Measurements from ENCODE around the gene SDHA.
A peak's percentile ranks its signal among the peaks of the same experiment; 100 is the strongest.
"Not testable (repeated sequence)": the region's sequence is repeated elsewhere in the genome, so short reads cannot be mapped to it uniquely, and the experiment has no call there.

SDHA gene

DNA sequence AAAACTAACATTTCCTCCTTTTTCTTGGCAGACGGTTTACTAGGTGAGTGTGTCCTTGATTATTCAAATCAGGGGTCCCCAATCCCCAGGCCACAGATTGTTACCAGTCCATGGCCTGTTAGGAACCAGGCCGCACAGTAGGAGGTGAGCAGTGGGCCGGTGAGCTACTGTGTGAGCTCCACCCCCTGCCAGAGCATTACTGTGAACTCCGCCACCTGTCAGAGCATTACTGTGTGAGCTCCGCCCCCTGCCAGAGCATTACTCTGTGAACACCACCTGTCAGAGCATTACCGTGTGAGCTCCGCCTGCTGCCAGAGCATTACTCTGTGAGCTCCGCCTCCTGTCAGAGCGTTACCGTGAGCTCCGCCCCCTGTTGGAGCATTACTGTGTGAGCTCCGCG lies 39.0 kb downstream of the SDHA start:
- H3K9me3 Mint-ChIP-seq = peaks cover 15% of the 10 kb centered on the region
- peaks cover 76% of the 10 kb centered on the region for H3K36me3 Mint-ChIP-seq (ENCODE audit: low read depth)
- no peaks in the 10 kb centered on the region for H3K27me3 Mint-ChIP-seq
- no peak overlapping the region for H3K27ac Mint-ChIP-seq
- no peaks in the 10 kb centered on the region for H3K4me1 Mint-ChIP-seq (ENCODE audit: low read depth)
- intact Hi-C loops (cut with micrococcal nuclease) = no loop called here
- no peak overlapping the region for H3K4me3 Mint-ChIP-seq

DNA sequence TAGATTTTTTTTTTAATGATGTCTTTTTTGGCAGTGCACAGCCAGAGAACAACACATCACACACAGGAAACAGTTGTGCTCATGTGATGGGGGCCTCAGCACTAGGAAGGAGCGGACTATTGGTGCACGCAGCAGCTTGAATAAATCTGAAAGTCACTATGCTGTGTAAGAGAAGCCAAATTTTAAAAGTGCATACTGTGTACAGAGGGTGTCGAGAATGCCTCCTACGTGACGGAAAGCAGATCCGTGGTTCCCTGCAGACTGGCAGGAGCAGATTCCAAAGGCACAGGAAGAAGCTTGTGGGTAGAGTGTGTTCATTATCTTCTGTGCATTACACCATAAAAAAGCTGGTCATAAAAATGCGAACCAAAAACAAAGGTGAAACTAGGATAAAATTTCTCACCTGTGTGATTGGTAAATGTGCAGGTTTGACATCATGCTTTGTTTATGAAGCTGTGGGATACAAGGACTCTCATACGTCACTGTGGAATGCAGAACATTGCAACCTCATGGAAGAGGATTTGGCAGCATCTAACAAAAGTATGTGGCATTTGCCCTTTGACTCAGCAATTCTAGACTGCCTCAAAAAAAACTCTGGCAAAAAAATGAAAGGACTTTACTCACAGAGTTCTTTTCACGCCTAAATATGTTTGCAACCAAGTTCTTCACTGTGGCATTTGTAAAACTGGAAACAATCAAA lies 45.3 kb downstream of the SDHA start:
- H3K4me3 Mint-ChIP-seq; H3K9me3 Mint-ChIP-seq; intact Hi-C loops (cut with micrococcal nuclease); H3K4me1 Mint-ChIP-seq (ENCODE audit: low read depth); H3K27me3 Mint-ChIP-seq; H3K27ac Mint-ChIP-seq: not testable (repeated sequence)
- H3K36me3 Mint-ChIP-seq (ENCODE audit: low read depth) = peaks cover 69% of the 10 kb centered on the region

DNA sequence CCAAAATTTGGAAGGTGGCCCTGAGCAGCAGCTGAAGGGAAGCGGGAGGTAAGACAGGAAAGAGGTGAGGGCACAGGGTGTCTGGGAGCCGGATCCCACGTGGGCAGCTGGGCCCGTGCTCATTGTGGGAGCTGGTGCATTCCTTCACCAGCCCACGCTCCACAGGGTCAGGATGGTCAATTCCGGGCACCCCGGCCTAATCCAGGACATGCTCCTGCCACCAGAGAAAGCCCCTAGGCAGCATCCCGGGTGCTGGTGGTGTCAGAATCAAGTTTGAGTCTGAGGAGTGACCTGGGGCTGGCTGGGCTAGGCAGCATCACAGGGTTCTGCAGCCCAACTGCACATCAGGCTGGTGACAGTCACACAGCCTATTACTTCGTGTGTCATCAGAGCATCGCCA lies 46.2 kb downstream of the SDHA start:
- Mint-ChIP-seq H3K27me3 (no peaks in the 10 kb centered on the region), H3K4me3 (no peak overlapping the region), H3K9me3 (no peaks in the 10 kb centered on the region), H3K36me3 (ENCODE audit: low read depth) (peaks cover 64% of the 10 kb centered on the region), H3K4me1 (ENCODE audit: low read depth) (no peaks in the 10 kb centered on the region), H3K27ac (no peak overlapping the region)
- intact Hi-C loops (cut with micrococcal nuclease) = no loop called here

DNA sequence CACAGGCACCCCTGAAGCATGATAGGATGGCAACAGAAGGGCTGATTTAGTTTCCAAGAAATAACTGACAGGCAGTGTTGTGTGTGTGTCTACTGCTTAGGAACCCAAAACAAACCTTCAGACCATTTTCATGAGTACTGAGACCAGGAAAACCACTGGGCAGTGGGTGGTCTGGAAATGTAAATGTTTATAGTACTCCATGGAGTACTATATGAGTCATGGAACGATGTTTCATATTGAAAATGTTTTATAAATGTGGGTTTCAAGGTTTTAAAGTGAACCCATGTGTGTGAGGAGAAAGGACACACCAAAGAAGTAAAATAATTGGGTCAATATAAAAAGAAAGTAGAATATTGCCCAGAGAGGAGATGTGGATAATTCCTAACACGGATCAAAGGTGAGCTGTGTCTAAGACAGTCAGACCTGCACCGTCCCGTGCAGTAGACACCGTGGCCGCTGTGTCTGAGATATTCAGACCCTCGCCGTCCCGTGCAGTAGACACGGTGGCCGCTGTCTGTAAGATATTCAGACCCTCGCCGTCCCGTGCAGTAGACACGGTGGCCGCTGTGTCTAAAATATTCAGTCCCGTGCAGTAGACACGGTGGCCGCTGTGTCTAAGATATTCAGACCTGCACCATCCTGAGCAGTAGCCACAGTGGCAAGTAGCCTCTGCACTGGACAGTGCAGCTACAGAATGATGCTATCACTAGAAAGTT lies 48.3 kb downstream of the SDHA start:
- intact Hi-C loops (cut with micrococcal nuclease) = not testable (repeated sequence)

DNA sequence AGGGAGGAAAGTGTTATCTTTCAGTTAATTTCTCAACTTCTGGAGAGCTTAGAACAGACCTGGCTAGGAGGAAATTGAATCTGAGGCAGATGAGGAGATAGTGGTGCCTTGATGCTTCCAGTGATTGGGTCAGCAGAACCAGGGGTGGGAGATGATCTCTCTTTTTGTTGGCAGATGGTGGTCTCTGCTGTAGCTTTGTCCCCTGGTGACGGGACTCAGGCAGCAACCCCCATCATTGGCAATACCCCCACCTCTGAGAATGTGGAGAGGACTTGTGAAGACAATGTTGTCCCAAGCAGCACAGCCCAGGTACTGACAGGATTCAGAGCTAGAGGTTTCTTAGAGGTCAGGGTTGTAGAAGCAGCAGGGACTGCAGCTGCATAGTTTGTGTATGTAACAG lies 49.6 kb downstream of the SDHA start:
- H3K4me3 Mint-ChIP-seq = no peak overlapping the region
- no peak overlapping the region for H3K27ac Mint-ChIP-seq
- H3K27me3 Mint-ChIP-seq = no peaks in the 10 kb centered on the region
- H3K9me3 Mint-ChIP-seq = no peaks in the 10 kb centered on the region
- intact Hi-C loops (cut with micrococcal nuclease) = no loop called here
- peaks cover 7% of the 10 kb centered on the region for H3K4me1 Mint-ChIP-seq (ENCODE audit: low read depth)
- peaks cover 59% of the 10 kb centered on the region for H3K36me3 Mint-ChIP-seq (ENCODE audit: low read depth)

More for the DNA sequence above, 48.3 kb downstream of the SDHA start:
- H3K4me1 Mint-ChIP-seq (ENCODE audit: low read depth); H3K9me3 Mint-ChIP-seq; H3K4me3 Mint-ChIP-seq; H3K27ac Mint-ChIP-seq; H3K27me3 Mint-ChIP-seq: not testable (repeated sequence)
- H3K36me3 Mint-ChIP-seq (ENCODE audit: low read depth) = peaks cover 67% of the 10 kb centered on the region

DNA sequence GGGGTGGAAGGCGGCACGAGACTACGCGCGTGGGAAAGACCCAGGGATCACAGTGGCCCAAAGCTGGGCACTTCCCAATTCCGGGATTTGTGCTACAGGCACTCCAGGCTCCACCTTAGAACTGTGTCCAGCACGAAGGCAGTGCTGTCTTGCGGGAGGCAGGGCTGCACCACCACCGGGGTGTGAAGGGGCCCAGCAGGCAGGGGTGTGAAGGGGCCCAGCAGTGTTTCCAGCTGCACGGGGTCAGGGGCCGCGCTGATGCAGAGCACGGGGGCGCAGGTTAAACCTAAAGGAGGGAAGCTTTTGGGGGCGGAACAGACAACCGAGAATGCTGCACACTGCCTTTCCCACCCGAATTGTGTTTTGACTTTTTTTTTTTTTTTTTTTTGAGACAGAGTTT lies 52.2 kb downstream of the SDHA start:
- peaks cover 61% of the 10 kb centered on the region for H3K36me3 Mint-ChIP-seq (ENCODE audit: low read depth)

DNA sequence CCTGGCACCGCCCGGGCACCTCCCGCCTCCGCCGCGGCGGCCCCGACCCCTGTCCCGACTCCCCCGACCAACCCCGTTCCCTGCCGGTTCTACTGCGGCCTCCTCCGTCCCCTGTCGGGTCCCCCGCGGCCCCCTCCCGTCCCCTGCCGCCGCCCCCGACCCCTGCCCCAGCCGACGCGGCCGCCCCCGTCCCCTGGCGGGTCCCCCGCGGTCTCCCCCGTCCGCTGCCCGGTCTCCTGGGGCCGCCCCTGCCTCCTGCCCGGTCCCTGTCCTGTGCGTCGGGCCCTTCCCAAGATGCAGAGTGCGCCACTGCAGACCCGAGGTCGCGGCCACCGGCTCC lies 53.7 kb downstream of the SDHA start:
- H3K4me1 Mint-ChIP-seq (ENCODE audit: low read depth) = peaks cover 32% of the 10 kb centered on the region
- H3K4me3 Mint-ChIP-seq = peak overlapping the region; percentile 95
- intact Hi-C loops (cut with micrococcal nuclease) = loop anchor here (1.0 to 5.0 kb wide), 2 partner anchors 53 to 621 kb away; partner anchors contain the start of genes BRD9, CCDC127, SDHA and TRIP13

More for the DNA sequence above, 52.2 kb downstream of the SDHA start:
- peaks cover 32% of the 10 kb centered on the region for H3K4me1 Mint-ChIP-seq (ENCODE audit: low read depth)
- peak overlapping the region; percentile 96 for H3K27ac Mint-ChIP-seq
- H3K9me3 Mint-ChIP-seq = no peaks in the 10 kb centered on the region
- intact Hi-C loops (cut with micrococcal nuclease) = loop anchor here (5.0 kb wide), 1 partner anchor 622 kb away; the partner anchor contains the start of genes BRD9 and TRIP13
- peak overlapping the region; percentile 95 for H3K4me3 Mint-ChIP-seq
- no peaks in the 10 kb centered on the region for H3K27me3 Mint-ChIP-seq

DNA sequence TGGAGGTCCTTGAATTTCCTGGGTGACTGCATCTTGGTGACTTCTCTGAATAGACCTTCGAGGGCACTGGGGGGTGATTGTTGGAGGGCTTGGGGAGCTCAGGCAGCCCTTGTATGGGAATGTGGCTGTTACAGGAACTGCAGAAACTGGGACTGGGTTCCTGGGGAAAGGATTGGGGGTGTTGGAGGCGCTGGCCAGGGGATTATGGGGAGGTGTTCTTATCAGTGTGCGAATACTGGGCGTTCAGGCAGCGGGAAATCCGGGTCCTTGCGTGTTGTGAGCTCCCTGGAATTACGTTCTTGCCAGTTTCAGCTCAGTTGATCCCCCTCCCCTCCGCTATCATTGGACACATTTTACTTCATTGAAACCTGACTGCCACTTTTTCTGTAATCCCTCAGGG lies 55.0 kb downstream of the SDHA start:
- Mint-ChIP-seq H3K36me3 (ENCODE audit: low read depth) (peaks cover 43% of the 10 kb centered on the region), H3K4me1 (ENCODE audit: low read depth) (peaks cover 32% of the 10 kb centered on the region), H3K27ac (peak overlapping the region; percentile 71), H3K4me3 (peak overlapping the region; percentile 52)
- H3K27me3 Mint-ChIP-seq, H3K9me3 Mint-ChIP-seq: not testable (repeated sequence)
- intact Hi-C loops (cut with micrococcal nuclease) = loop anchor here (5.0 kb wide), 1 partner anchor 619 kb away; the partner anchor contains the start of genes BRD9 and TRIP13

More for the DNA sequence above, 53.7 kb downstream of the SDHA start:
- not testable (repeated sequence) for H3K27me3 Mint-ChIP-seq, H3K9me3 Mint-ChIP-seq
- peak overlapping the region; percentile 96 for H3K27ac Mint-ChIP-seq
- peaks cover 55% of the 10 kb centered on the region for H3K36me3 Mint-ChIP-seq (ENCODE audit: low read depth)

DNA sequence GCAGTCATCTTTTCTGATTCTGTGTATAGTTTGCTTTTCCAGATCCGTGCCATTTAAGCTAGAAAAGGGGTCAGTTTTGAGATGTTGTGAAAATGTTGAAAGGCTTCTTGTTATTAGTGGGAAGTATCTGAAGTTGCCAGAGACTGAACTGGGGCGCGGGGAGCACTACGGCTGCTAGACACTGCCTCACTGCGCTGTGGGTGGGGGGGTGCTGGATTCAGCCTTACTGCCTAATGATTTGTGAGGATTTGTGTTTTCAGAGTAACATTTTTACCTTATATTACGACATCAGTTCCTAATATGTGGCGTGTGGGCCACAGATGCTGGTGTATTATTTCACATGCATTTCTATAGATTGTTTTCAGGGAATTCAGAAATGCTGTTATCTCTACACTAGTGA lies 55.4 kb downstream of the SDHA start:
- peak overlapping the region; percentile 52 for H3K4me3 Mint-ChIP-seq

DNA sequence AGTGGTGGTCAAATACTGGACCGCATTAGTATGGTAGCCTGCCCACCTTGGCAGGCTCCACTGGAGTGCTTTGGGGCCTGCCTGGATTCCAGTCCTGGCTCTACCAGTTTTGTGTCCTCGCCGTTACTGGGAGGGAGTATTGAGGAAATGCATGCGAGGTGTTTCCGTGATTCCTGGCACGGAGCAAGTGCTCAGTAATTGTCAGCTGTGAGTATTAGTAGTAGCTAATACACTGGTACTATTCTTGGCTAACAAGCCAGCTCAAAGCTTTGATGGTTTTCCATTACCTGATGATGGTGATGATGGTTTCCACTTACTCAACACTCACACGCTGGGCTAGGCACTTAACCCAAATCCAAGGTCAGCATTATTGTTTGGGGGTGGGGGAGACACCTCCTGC lies 56.2 kb downstream of the SDHA start:
- intact Hi-C loops (cut with micrococcal nuclease) = loop anchor here (5.0 kb wide), 1 partner anchor 618 kb away; the partner anchor contains the start of genes BRD9 and TRIP13
- H3K9me3 Mint-ChIP-seq, H3K27me3 Mint-ChIP-seq, H3K4me3 Mint-ChIP-seq, H3K27ac Mint-ChIP-seq: not testable (repeated sequence)
- Mint-ChIP-seq H3K36me3 (ENCODE audit: low read depth) (peaks cover 55% of the 10 kb centered on the region), H3K4me1 (ENCODE audit: low read depth) (peaks cover 32% of the 10 kb centered on the region)

More for the DNA sequence above, 55.4 kb downstream of the SDHA start:
- Mint-ChIP-seq H3K27ac (peak overlapping the region; percentile 71), H3K4me1 (ENCODE audit: low read depth) (peaks cover 32% of the 10 kb centered on the region), H3K36me3 (ENCODE audit: low read depth) (peaks cover 47% of the 10 kb centered on the region)
- H3K9me3 Mint-ChIP-seq, H3K27me3 Mint-ChIP-seq: not testable (repeated sequence)
- intact Hi-C loops (cut with micrococcal nuclease) = loop anchor here (5.0 kb wide), 1 partner anchor 619 kb away; the partner anchor contains the start of genes BRD9 and TRIP13

DNA sequence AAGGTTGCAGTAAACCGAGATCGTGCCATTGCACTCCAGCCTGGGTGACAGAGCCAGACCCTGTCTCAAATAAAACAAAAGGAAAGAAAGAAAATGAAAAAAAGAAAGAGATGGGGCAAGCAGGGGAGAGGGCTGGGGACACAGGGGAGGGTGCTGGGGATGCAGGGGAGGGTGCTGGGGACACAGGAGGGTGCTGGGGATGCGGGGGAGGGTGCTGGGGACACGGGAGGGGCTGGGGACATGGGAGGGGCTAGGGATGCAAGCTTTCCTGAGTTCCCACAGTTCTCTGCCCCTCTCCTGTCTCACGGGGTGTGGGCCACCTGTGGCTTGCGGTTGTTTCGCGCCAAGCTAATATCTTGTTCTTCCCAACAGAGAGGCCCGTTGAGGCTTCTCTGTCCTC lies 60.5 kb downstream of the SDHA start:
- Mint-ChIP-seq H3K9me3 (no peaks in the 10 kb centered on the region), H3K36me3 (ENCODE audit: low read depth) (peaks cover 79% of the 10 kb centered on the region), H3K27me3 (no peaks in the 10 kb centered on the region), H3K4me1 (ENCODE audit: low read depth) (peaks cover 39% of the 10 kb centered on the region), H3K27ac (no peak overlapping the region), H3K4me3 (no peak overlapping the region)
- intact Hi-C loops (cut with micrococcal nuclease) = no loop called here

DNA sequence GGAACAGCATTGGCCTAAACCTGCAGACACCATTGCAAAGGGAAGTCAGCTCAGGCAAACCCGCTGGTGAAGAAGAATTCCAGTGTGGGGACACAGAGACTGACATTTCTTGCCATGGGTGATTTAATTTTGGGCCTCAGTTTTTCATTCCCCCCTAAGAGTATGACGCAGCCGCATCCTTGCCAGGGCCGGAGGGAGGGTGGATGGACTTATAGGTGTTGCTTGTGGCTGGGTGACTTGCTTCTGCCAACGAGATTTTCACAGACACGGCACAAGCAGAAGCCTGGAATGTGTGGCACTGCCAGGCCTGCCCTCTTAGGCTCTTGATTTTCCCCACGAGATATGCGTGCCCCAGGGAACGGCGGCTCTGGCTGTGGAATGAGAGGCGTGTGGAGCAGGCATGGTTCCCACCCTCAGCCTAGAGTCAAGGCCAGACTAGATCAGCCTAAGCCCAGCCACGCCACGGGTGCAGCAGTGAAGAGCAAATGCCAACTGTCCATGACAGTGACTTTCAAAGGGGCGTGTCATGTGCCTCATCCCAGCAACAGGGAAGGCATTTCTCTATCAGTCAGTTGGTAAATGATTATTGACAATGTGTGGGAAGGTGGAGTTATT lies 61.0 kb downstream of the SDHA start:
- Mint-ChIP-seq H3K36me3 (ENCODE audit: low read depth) (peaks cover 79% of the 10 kb centered on the region), H3K4me1 (ENCODE audit: low read depth) (peaks cover 39% of the 10 kb centered on the region)
- H3K9me3 Mint-ChIP-seq; intact Hi-C loops (cut with micrococcal nuclease); H3K4me3 Mint-ChIP-seq; H3K27ac Mint-ChIP-seq; H3K27me3 Mint-ChIP-seq: not testable (repeated sequence)

DNA sequence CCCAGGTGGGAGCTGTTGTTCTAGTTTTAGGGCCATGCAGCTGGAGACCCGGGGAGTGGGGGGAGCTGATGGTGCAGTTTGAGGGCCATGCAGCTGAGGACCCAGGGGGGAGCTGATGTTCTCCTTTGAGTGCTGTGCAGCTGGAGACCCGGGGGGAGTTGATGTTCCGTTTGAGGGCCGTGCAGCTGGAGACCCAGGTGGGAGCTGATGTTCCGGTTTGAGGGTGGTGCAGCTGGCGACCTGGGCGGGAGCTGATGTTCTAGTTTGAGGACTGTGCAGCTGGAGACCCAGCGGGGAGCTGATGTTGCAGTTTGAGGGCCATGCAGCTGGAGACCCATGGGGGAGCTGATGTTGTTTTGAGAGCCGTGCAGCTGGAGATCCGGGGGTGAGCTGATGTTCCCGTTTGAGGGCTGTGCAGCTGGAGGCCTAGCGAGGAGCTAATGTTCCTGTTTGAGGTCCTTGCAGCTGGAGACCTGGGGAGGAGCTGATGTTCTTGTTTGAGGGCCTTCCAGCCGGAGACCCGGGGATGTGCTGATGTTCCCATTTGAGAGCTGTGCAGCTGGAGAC lies 68.0 kb downstream of the SDHA start:
- Mint-ChIP-seq H3K36me3 (ENCODE audit: low read depth) (peaks cover 83% of the 10 kb centered on the region), H3K4me1 (ENCODE audit: low read depth) (peaks cover 36% of the 10 kb centered on the region), H3K27ac (no peak overlapping the region), H3K4me3 (no peak overlapping the region), H3K27me3 (no peaks in the 10 kb centered on the region), H3K9me3 (no peaks in the 10 kb centered on the region)
- intact Hi-C loops (cut with micrococcal nuclease) = no loop called here

DNA sequence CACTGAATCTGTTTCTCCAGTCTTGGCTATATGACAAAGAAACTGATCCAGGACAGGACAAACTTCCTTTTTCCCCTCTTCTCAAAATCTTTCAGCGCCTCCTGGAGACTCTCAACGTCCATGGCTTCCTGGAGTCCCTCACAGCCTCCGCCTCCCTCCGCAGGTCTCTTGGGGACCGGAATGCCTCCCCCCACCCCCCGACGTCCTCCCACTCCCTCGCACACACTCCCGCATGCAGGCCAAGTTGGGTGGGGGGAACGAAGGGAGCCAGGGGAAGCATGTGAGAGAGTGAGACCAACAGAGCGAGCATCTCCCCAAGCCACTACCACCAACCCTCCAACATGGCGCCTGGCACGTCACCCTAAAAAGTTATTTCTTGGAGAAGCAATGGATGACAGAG lies 72.1 kb downstream of the SDHA start:
- H3K4me1 Mint-ChIP-seq (ENCODE audit: low read depth); H3K9me3 Mint-ChIP-seq; H3K4me3 Mint-ChIP-seq; H3K27me3 Mint-ChIP-seq; H3K27ac Mint-ChIP-seq; intact Hi-C loops (cut with micrococcal nuclease): not testable (repeated sequence)
- peaks cover 70% of the 10 kb centered on the region for H3K36me3 Mint-ChIP-seq (ENCODE audit: low read depth)

All from dendritic cell treated with granulocyte-macrophage colony-stimulating factor and Interleukin-4, amounts not matched to agents 40 ng/mL and 50 ng/mL, for 4 days (primary cell).